Retina (tissue), 1 donor: ENCODE measurements around the gene DKK2.
A peak's percentile ranks its signal among the peaks of the same experiment; 100 is the strongest.
"Not testable (repeated sequence)": the region's sequence is repeated elsewhere in the genome, so short reads cannot be mapped to it uniquely, and the experiment has no call there.

ENCODE experiments used
- DNase-seq: peaks from one replicate; pipeline ENCODE4 v3.0.0-alpha.2; 2016

DKK2 gene

GRCh38 chr4:107011312-107011711 is 24.8 kb downstream of the DKK2 start:
- DNase-seq = no peak

- no peak for DNase-seq
Measured at GRCh38 chr4:107009196-107009968, 26.7 kb downstream of the DKK2 start.

- DNase-seq = no peak
Measured at GRCh38 chr4:107008115-107008514, 28.0 kb downstream of the DKK2 start.

GRCh38 chr4:107006218-107006617 is 29.9 kb downstream of the DKK2 start:
- no peak for DNase-seq

- no peak for DNase-seq
Measured at GRCh38 chr4:106996490-106996889, 39.6 kb downstream of the DKK2 start.

- DNase-seq = no peak
Measured at GRCh38 chr4:106993827-106994226, 42.3 kb downstream of the DKK2 start.

- peak; percentile 9 for DNase-seq
Measured at GRCh38 chr4:106987311-106987710, 48.8 kb downstream of the DKK2 start.

GRCh38 chr4:106986486-106986885 is 49.6 kb downstream of the DKK2 start:
- no peak for DNase-seq

- no peak for DNase-seq
Measured at GRCh38 chr4:106985830-106986229, 50.3 kb downstream of the DKK2 start.

- DNase-seq = no peak
Measured at GRCh38 chr4:106982711-106983211, 53.4 kb downstream of the DKK2 start.

- DNase-seq = no peak
Measured at GRCh38 chr4:106981431-106981830, 54.7 kb downstream of the DKK2 start.

- DNase-seq = no peak
Measured at GRCh38 chr4:106979476-106979875, 56.6 kb downstream of the DKK2 start.

- DNase-seq = no peak
Measured at GRCh38 chr4:106978046-106978774, 57.9 kb downstream of the DKK2 start.

GRCh38 chr4:106971636-106972035 is 64.5 kb downstream of the DKK2 start:
- no peak for DNase-seq

- DNase-seq = no peak
Measured at GRCh38 chr4:106967892-106968291, 68.2 kb downstream of the DKK2 start.

- no peak for DNase-seq
Measured at GRCh38 chr4:106953036-106953705, 82.9 kb downstream of the DKK2 start.

GRCh38 chr4:106951891-106952290 is 84.2 kb downstream of the DKK2 start:
- DNase-seq = no peak

GRCh38 chr4:106941841-106942240 is 94.3 kb downstream of the DKK2 start:
- DNase-seq = no peak

GRCh38 chr4:106930522-106930921 is 105.6 kb downstream of the DKK2 start:
- no peak for DNase-seq

GRCh38 chr4:106929248-106929647 is 106.9 kb downstream of the DKK2 start:
- no peak for DNase-seq

- no peak for DNase-seq
Measured at GRCh38 chr4:106914223-106914622, 121.9 kb downstream of the DKK2 start.

- DNase-seq = no peak
Measured at GRCh38 chr4:106909486-106910188, 126.5 kb downstream of the DKK2 start.

GRCh38 chr4:106908049-106908448 is 128.1 kb downstream of the DKK2 start:
- not testable (repeated sequence) for DNase-seq
